Measurements from ENCODE around the gene WDR5. TPM values are rescaled to one million over a fixed set of nuclear protein-coding genes. Genes with fewer than 3 reads are reported as not detected.
A peak's percentile ranks its signal among the peaks of the same experiment; 100 is the strongest.

WDR5 gene
- total RNA-seq, 1 experiment from 2014 or later = 51.7 TPM

GRCh38 chr9:134136118-134136995, 475 bp downstream of the WDR5 start:
- H3K4me3 Mint-ChIP-seq (ENCODE audit: unreplicated experiment) = peak overlapping the region; percentile 94
- BruUV-seq (replicated peaks) = no TSS peak
- ChIA-PET POLR2A (interaction anchor here (0.6 to 1.1 kb wide), 6 partner anchors 13 to 659 kb away, joined by 4 to 5 read pairs (median 5); no protein-coding TSS in a partner anchor), CTCF (interaction anchor here (1.1 kb wide), 1 partner anchor 28 kb away, joined by 4 read pairs; the partner anchor contains the start of gene RNU6ATAC)
- no peaks in the 10 kb centered on the region for H3K9me3 Mint-ChIP-seq (ENCODE audit: unreplicated experiment)
- peak in 1 of 2 experiments; percentile 29 for DNase-seq
- no peaks in the 10 kb centered on the region for H3K27me3 Mint-ChIP-seq (ENCODE audit: insufficient read depth, unreplicated experiment)
- peaks cover 20% of the 10 kb centered on the region for H3K4me1 Mint-ChIP-seq (ENCODE audit: low read depth, unreplicated experiment)
- no peaks in the 10 kb centered on the region; the same call in 1 of the 2 replicates for H3K36me3 ChIP-seq (ENCODE audit: control insufficient read depth, insufficient read depth, low read length)
- H3K4me3 ChIP-seq (ENCODE audit: low read depth, low read length) = peak overlapping the region; percentile 99
- H3K36me3 Mint-ChIP-seq (ENCODE audit: insufficient read depth, unreplicated experiment) = peaks cover 34% of the 10 kb centered on the region
- no peak for TF ChIP-seq CTCF (IDR thresholded peaks at IDR 0.05; ENCODE audit: insufficient read depth in 1 of 2, low read depth in 1 of 2, low read length in 1 of 2, severe bottlenecking in 1 of 2, unreplicated experiment in 1 of 2)
- peak overlapping the region; percentile 88 for H3K27ac Mint-ChIP-seq (ENCODE audit: unreplicated experiment)
- intact Hi-C loops (cut with micrococcal nuclease; ENCODE audit: unreplicated experiment) = no loop called here
- no peaks in the 10 kb centered on the region for H3K27me3 ChIP-seq (replicated peaks; ENCODE audit: control insufficient read depth, insufficient read depth, low read length)
- no peaks in the 10 kb centered on the region for H3K9me3 ChIP-seq
- H3K4me1 ChIP-seq = peaks cover 24% of the 10 kb centered on the region

- ChIA-PET POLR2A (no interaction called here), CTCF (no interaction called here)
- TSS peak; percentile 24 for BruUV-seq (replicated peaks)
- no peaks in the 10 kb centered on the region for H3K27me3 ChIP-seq (replicated peaks; ENCODE audit: control insufficient read depth, insufficient read depth, low read length)
- TF ChIP-seq CTCF (IDR thresholded peaks at IDR 0.05; ENCODE audit: insufficient read depth in 1 of 2, low read depth in 1 of 2, low read length in 1 of 2, severe bottlenecking in 1 of 2, unreplicated experiment in 1 of 2) = no peak
- peak in 1 of 2 experiments; percentile 27 for DNase-seq
- H3K9me3 ChIP-seq = no peaks in the 10 kb centered on the region
- Mint-ChIP-seq H3K36me3 (ENCODE audit: insufficient read depth, unreplicated experiment) (peaks cover 40% of the 10 kb centered on the region), H3K4me1 (ENCODE audit: low read depth, unreplicated experiment) (peaks cover 15% of the 10 kb centered on the region), H3K27me3 (ENCODE audit: insufficient read depth, unreplicated experiment) (no peaks in the 10 kb centered on the region), H3K4me3 (ENCODE audit: unreplicated experiment) (peak overlapping the region; percentile 94), H3K9me3 (ENCODE audit: unreplicated experiment) (no peaks in the 10 kb centered on the region), H3K27ac (ENCODE audit: unreplicated experiment) (peak overlapping the region; percentile 88)
- H3K4me1 ChIP-seq = peaks cover 19% of the 10 kb centered on the region
- intact Hi-C loops (cut with micrococcal nuclease; ENCODE audit: unreplicated experiment) = no loop called here
- no peaks in the 10 kb centered on the region; the same call in 1 of the 2 replicates for H3K36me3 ChIP-seq (ENCODE audit: control insufficient read depth, insufficient read depth, low read length)
- peak overlapping the region; percentile 99 for H3K4me3 ChIP-seq (ENCODE audit: low read depth, low read length)
Measured at GRCh38 chr9:134136996-134137299, 1.1 kb downstream of the WDR5 start.

- Histone ChIP-seq H3K9me3 (no peaks in the 10 kb centered on the region), H3K4me1 (peaks cover 19% of the 10 kb centered on the region), H3K27me3 (replicated peaks; ENCODE audit: control insufficient read depth, insufficient read depth, low read length) (no peaks in the 10 kb centered on the region), H3K36me3 (ENCODE audit: control insufficient read depth, insufficient read depth, low read length) (no peaks in the 10 kb centered on the region; the same call in 1 of the 2 replicates), H3K4me3 (ENCODE audit: low read depth, low read length) (no peak overlapping the region)
- POLR2A ChIA-PET = no interaction called here
- peak overlapping the region; percentile 94 for H3K4me3 Mint-ChIP-seq (ENCODE audit: unreplicated experiment)
- DNase-seq = no peak
- peaks cover 15% of the 10 kb centered on the region for H3K4me1 Mint-ChIP-seq (ENCODE audit: low read depth, unreplicated experiment)
- no peaks in the 10 kb centered on the region for H3K9me3 Mint-ChIP-seq (ENCODE audit: unreplicated experiment)
- no TSS peak for BruUV-seq (replicated peaks)
- no peak overlapping the region for H3K27ac Mint-ChIP-seq (ENCODE audit: unreplicated experiment)
- CTCF ChIA-PET = interaction anchor here (0.6 kb wide), 1 partner anchor 782 kb away, joined by 3 read pairs; the partner anchor contains the start of gene SURF1
- H3K36me3 Mint-ChIP-seq (ENCODE audit: insufficient read depth, unreplicated experiment) = peaks cover 52% of the 10 kb centered on the region
- no peaks in the 10 kb centered on the region for H3K27me3 Mint-ChIP-seq (ENCODE audit: insufficient read depth, unreplicated experiment)
- intact Hi-C loops (cut with micrococcal nuclease; ENCODE audit: unreplicated experiment) = no loop called here
- TF ChIP-seq CTCF (IDR thresholded peaks at IDR 0.05; ENCODE audit: insufficient read depth in 1 of 2, low read depth in 1 of 2, low read length in 1 of 2, severe bottlenecking in 1 of 2, unreplicated experiment in 1 of 2) = no peak
Measured at GRCh38 chr9:134138292-134138691, 2.4 kb downstream of the WDR5 start.

Data from Caco-2 (cell line).